Measurements from ENCODE around the gene DHRS3.

Gene DHRS3

GRCh38 chr1:12610941-12611340 is 7.1 kb downstream of the DHRS3 start:
- no peaks in the 10 kb centered on the region for H3K27me3 ChIP-seq (ENCODE audit: control insufficient read depth in 5 of 5, insufficient read depth in 4 of 5, low read length in 5 of 5)
- peaks cover 4 to 56% (median 42%) of the 10 kb centered on the region in 5 donors for H3K36me3 ChIP-seq (ENCODE audit: control insufficient read depth in 5 of 5, insufficient read depth in 5 of 5, low read length in 5 of 5)
- peaks cover 14 to 72% (median 65%) of the 10 kb centered on the region in 5 donors for H3K4me1 ChIP-seq (ENCODE audit: control insufficient read depth in 5 of 5, insufficient read depth in 5 of 5, low read length in 5 of 5)
- H3K4me3 ChIP-seq (ENCODE audit: low read depth in 1 of 5, low read length in 5 of 5) = no peak overlapping the region
- no peak overlapping the region for H3K9ac ChIP-seq (ENCODE audit: low read length in 5 of 5)
- peak overlapping the region; percentile 71 for H3K27ac ChIP-seq (ENCODE audit: low read depth, low read length)
- no peaks in the 10 kb centered on the region for H3K9me3 ChIP-seq (ENCODE audit: control insufficient read depth in 5 of 5, low read length in 5 of 5)

- H3K9ac ChIP-seq (ENCODE audit: low read length in 5 of 5) = no peak overlapping the region
- H3K27ac ChIP-seq (ENCODE audit: low read depth, low read length) = peak overlapping the region; percentile 71
- peaks cover 14 to 68% (median 63%) of the 10 kb centered on the region in 5 donors for H3K4me1 ChIP-seq (ENCODE audit: control insufficient read depth in 5 of 5, insufficient read depth in 5 of 5, low read length in 5 of 5)
- no peaks in the 10 kb centered on the region for H3K27me3 ChIP-seq (ENCODE audit: control insufficient read depth in 5 of 5, insufficient read depth in 4 of 5, low read length in 5 of 5)
- H3K36me3 ChIP-seq (ENCODE audit: control insufficient read depth in 5 of 5, insufficient read depth in 5 of 5, low read length in 5 of 5) = peaks cover 4 to 56% (median 42%) of the 10 kb centered on the region in 5 donors
- no peaks in the 10 kb centered on the region for H3K9me3 ChIP-seq (ENCODE audit: control insufficient read depth in 5 of 5, low read length in 5 of 5)
- H3K4me3 ChIP-seq (ENCODE audit: low read depth in 1 of 5, low read length in 5 of 5) = no peak overlapping the region
Measured at GRCh38 chr1:12610305-12610935, 7.6 kb downstream of the DHRS3 start.

- Histone ChIP-seq H3K9me3 (ENCODE audit: control insufficient read depth in 5 of 5, low read length in 5 of 5) (no peaks in the 10 kb centered on the region), H3K4me1 (ENCODE audit: control insufficient read depth in 5 of 5, insufficient read depth in 5 of 5, low read length in 5 of 5) (peaks cover 10 to 66% (median 56%) of the 10 kb centered on the region in 5 donors), H3K9ac (ENCODE audit: low read length in 5 of 5) (no peak overlapping the region), H3K27ac (ENCODE audit: low read depth, low read length) (peak overlapping the region; percentile 71), H3K36me3 (ENCODE audit: control insufficient read depth in 5 of 5, insufficient read depth in 5 of 5, low read length in 5 of 5) (peaks cover 4 to 63% (median 44%) of the 10 kb centered on the region in 5 donors), H3K4me3 (ENCODE audit: low read depth in 1 of 5, low read length in 5 of 5) (no peak overlapping the region), H3K27me3 (ENCODE audit: control insufficient read depth in 5 of 5, insufficient read depth in 4 of 5, low read length in 5 of 5) (no peaks in the 10 kb centered on the region)
Measured at GRCh38 chr1:12609469-12610003, 8.5 kb downstream of the DHRS3 start.

GRCh38 chr1:12608311-12608957 is 9.6 kb downstream of the DHRS3 start:
- Histone ChIP-seq H3K4me1 (ENCODE audit: control insufficient read depth in 5 of 5, insufficient read depth in 5 of 5, low read length in 5 of 5) (peaks cover 14 to 66% (median 56%) of the 10 kb centered on the region in 5 donors), H3K27me3 (ENCODE audit: control insufficient read depth in 5 of 5, insufficient read depth in 4 of 5, low read length in 5 of 5) (no peaks in the 10 kb centered on the region), H3K4me3 (ENCODE audit: low read depth in 1 of 5, low read length in 5 of 5) (no peak overlapping the region), H3K9ac (ENCODE audit: low read length in 5 of 5) (no peak overlapping the region), H3K9me3 (ENCODE audit: control insufficient read depth in 5 of 5, low read length in 5 of 5) (no peaks in the 10 kb centered on the region), H3K27ac (ENCODE audit: low read depth, low read length) (peak overlapping the region; percentile 71), H3K36me3 (ENCODE audit: control insufficient read depth in 5 of 5, insufficient read depth in 5 of 5, low read length in 5 of 5) (peaks cover 4 to 71% (median 46%) of the 10 kb centered on the region in 5 donors)

GRCh38 chr1:12607263-12607662 is 10.7 kb downstream of the DHRS3 start:
- no peak overlapping the region for H3K4me3 ChIP-seq (ENCODE audit: low read depth in 1 of 5, low read length in 5 of 5)
- H3K4me1 ChIP-seq (ENCODE audit: control insufficient read depth in 5 of 5, insufficient read depth in 5 of 5, low read length in 5 of 5) = peaks cover 15 to 68% (median 57%) of the 10 kb centered on the region in 5 donors
- no peak overlapping the region for H3K9ac ChIP-seq (ENCODE audit: low read length in 5 of 5)
- no peaks in the 10 kb centered on the region for H3K27me3 ChIP-seq (ENCODE audit: control insufficient read depth in 5 of 5, insufficient read depth in 4 of 5, low read length in 5 of 5)
- H3K9me3 ChIP-seq (ENCODE audit: control insufficient read depth in 5 of 5, low read length in 5 of 5) = no peaks in the 10 kb centered on the region
- peak overlapping the region; percentile 28 for H3K27ac ChIP-seq (ENCODE audit: low read depth, low read length)
- peaks cover 4 to 63% (median 45%) of the 10 kb centered on the region in 5 donors for H3K36me3 ChIP-seq (ENCODE audit: control insufficient read depth in 5 of 5, insufficient read depth in 5 of 5, low read length in 5 of 5)

GRCh38 chr1:12604986-12605385 is 13.0 kb downstream of the DHRS3 start:
- H3K27ac ChIP-seq (ENCODE audit: low read depth, low read length) = peak overlapping the region; percentile 95

GRCh38 chr1:12604114-12604874 is 13.7 kb downstream of the DHRS3 start:
- H3K9me3 ChIP-seq (ENCODE audit: control insufficient read depth in 5 of 5, low read length in 5 of 5) = no peaks in the 10 kb centered on the region
- no peaks in the 10 kb centered on the region for H3K27me3 ChIP-seq (ENCODE audit: control insufficient read depth in 5 of 5, insufficient read depth in 4 of 5, low read length in 5 of 5)
- peak overlapping the region in 1 of 5 donors; percentile 20 for H3K9ac ChIP-seq (ENCODE audit: low read length in 5 of 5)
- H3K36me3 ChIP-seq (ENCODE audit: control insufficient read depth in 5 of 5, insufficient read depth in 5 of 5, low read length in 5 of 5) = peaks cover 0 to 46% (median 27%) of the 10 kb centered on the region in 5 donors
- H3K4me3 ChIP-seq (ENCODE audit: low read depth in 1 of 5, low read length in 5 of 5) = peak overlapping the region in 1 of 5 donors; percentile 4
- peak overlapping the region; percentile 95 for H3K27ac ChIP-seq (ENCODE audit: low read depth, low read length)
- H3K4me1 ChIP-seq (ENCODE audit: control insufficient read depth in 5 of 5, insufficient read depth in 5 of 5, low read length in 5 of 5) = peaks cover 29 to 70% (median 68%) of the 10 kb centered on the region in 5 donors

More at GRCh38 chr1:12604986-12605385, 13.0 kb downstream of the DHRS3 start:
- peaks cover 24 to 70% (median 66%) of the 10 kb centered on the region in 5 donors for H3K4me1 ChIP-seq (ENCODE audit: control insufficient read depth in 5 of 5, insufficient read depth in 5 of 5, low read length in 5 of 5)
- H3K9me3 ChIP-seq (ENCODE audit: control insufficient read depth in 5 of 5, low read length in 5 of 5) = no peaks in the 10 kb centered on the region
- peaks cover 0 to 47% (median 27%) of the 10 kb centered on the region in 5 donors for H3K36me3 ChIP-seq (ENCODE audit: control insufficient read depth in 5 of 5, insufficient read depth in 5 of 5, low read length in 5 of 5)
- H3K27me3 ChIP-seq (ENCODE audit: control insufficient read depth in 5 of 5, insufficient read depth in 4 of 5, low read length in 5 of 5) = no peaks in the 10 kb centered on the region
- no peak overlapping the region for H3K4me3 ChIP-seq (ENCODE audit: low read depth in 1 of 5, low read length in 5 of 5)
- no peak overlapping the region for H3K9ac ChIP-seq (ENCODE audit: low read length in 5 of 5)

- Histone ChIP-seq H3K4me3 (ENCODE audit: low read depth in 1 of 5, low read length in 5 of 5) (peak overlapping the region in 1 of 5 donors; percentile 35), H3K4me1 (ENCODE audit: control insufficient read depth in 5 of 5, insufficient read depth in 5 of 5, low read length in 5 of 5) (peaks cover 35 to 73% (median 70%) of the 10 kb centered on the region in 5 donors), H3K27me3 (ENCODE audit: control insufficient read depth in 5 of 5, insufficient read depth in 4 of 5, low read length in 5 of 5) (no peaks in the 10 kb centered on the region), H3K27ac (ENCODE audit: low read depth, low read length) (peak overlapping the region; percentile 95), H3K36me3 (ENCODE audit: control insufficient read depth in 5 of 5, insufficient read depth in 5 of 5, low read length in 5 of 5) (peaks cover 0 to 36% (median 21%) of the 10 kb centered on the region in 5 donors), H3K9me3 (ENCODE audit: control insufficient read depth in 5 of 5, low read length in 5 of 5) (no peaks in the 10 kb centered on the region), H3K9ac (ENCODE audit: low read length in 5 of 5) (peak overlapping the region in 2 of 5 donors; percentile 20 to 48)
Measured at GRCh38 chr1:12603224-12603623, 14.8 kb downstream of the DHRS3 start.

- Histone ChIP-seq H3K9ac (ENCODE audit: low read length in 5 of 5) (peak overlapping the region in 2 of 5 donors; percentile 20 to 48), H3K4me3 (ENCODE audit: low read depth in 1 of 5, low read length in 5 of 5) (peak overlapping the region in 1 of 5 donors; percentile 35), H3K9me3 (ENCODE audit: control insufficient read depth in 5 of 5, low read length in 5 of 5) (no peaks in the 10 kb centered on the region), H3K36me3 (ENCODE audit: control insufficient read depth in 5 of 5, insufficient read depth in 5 of 5, low read length in 5 of 5) (peaks cover 0 to 31% (median 17%) of the 10 kb centered on the region in 5 donors), H3K4me1 (ENCODE audit: control insufficient read depth in 5 of 5, insufficient read depth in 5 of 5, low read length in 5 of 5) (peaks cover 37 to 77% (median 75%) of the 10 kb centered on the region in 5 donors), H3K27me3 (ENCODE audit: control insufficient read depth in 5 of 5, insufficient read depth in 4 of 5, low read length in 5 of 5) (no peaks in the 10 kb centered on the region), H3K27ac (ENCODE audit: low read depth, low read length) (peak overlapping the region; percentile 95)
Measured at GRCh38 chr1:12602659-12603024, 15.4 kb downstream of the DHRS3 start.

All from subcutaneous abdominal adipose tissue (tissue), 5 donors.